ENCODE results near the gene TCEAL5.
A peak's percentile ranks its signal among the peaks of the same experiment; 100 is the strongest.
"Not testable (repeated sequence)": the region's sequence is repeated elsewhere in the genome, so short reads cannot be mapped to it uniquely, and the experiment has no call there.

TCEAL5 gene

GRCh38 chrX:103276581-103277002 lies at the start of gene TCEAL5:
TCEAL5 (minus strand) TSS chrX:103276750; CDS start chrX:103274563, 2,187 bp downstream.
- DNase-seq = no peak

GRCh38 chrX:103311399-103311780 lies 34.8 kb upstream of the TCEAL5 start:
- DNase-seq = no peak

GRCh38 chrX:103310555-103311398 lies 34.2 kb upstream of the TCEAL5 start, which contains the start of gene BEX2:
BEX2 (minus strand) TSS chrX:103310990; CDS start chrX:103309976, 1,014 bp downstream.
- peak; percentile 80 for DNase-seq

- DNase-seq = no peak
Observed at GRCh38 chrX:103309860-103310554, 33.5 kb upstream of the TCEAL5 start.

- not testable (repeated sequence) for DNase-seq
Observed at GRCh38 chrX:103305666-103306065, 29.1 kb upstream of the TCEAL5 start.

- DNase-seq = no peak
Observed at GRCh38 chrX:103304705-103305104, 28.2 kb upstream of the TCEAL5 start.

GRCh38 chrX:103293118-103293517 lies 16.6 kb upstream of the TCEAL5 start:
- DNase-seq = no peak

- no peak for DNase-seq
Observed at GRCh38 chrX:103279624-103280023, 3.1 kb upstream of the TCEAL5 start.

- no peak for DNase-seq
Observed at GRCh38 chrX:103275947-103276567, 493 bp downstream of the TCEAL5 start.

- no peak for DNase-seq
Observed at GRCh38 chrX:103274284-103274683, 2.3 kb downstream of the TCEAL5 start.

- DNase-seq = no peak
Observed at GRCh38 chrX:103258275-103258674, 18.3 kb downstream of the TCEAL5 start.

- DNase-seq = no peak
Observed at GRCh38 chrX:103256651-103257050, 19.9 kb downstream of the TCEAL5 start.

GRCh38 chrX:103254921-103255493 lies 21.5 kb downstream of the TCEAL5 start, which contains the start of gene TCEAL8:
TCEAL8 (minus strand) TSS chrX:103255155; CDS start chrX:103253979, 1,176 bp downstream.
- DNase-seq = peak; percentile 68

- DNase-seq = peak; percentile 66
Observed at GRCh38 chrX:103254171-103254824, 22.3 kb downstream of the TCEAL5 start.

- DNase-seq = no peak
Observed at GRCh38 chrX:103253608-103254007, 22.9 kb downstream of the TCEAL5 start.

GRCh38 chrX:103250977-103251376 lies 25.6 kb downstream of the TCEAL5 start:
- no peak for DNase-seq

GRCh38 chrX:103249805-103250204 lies 26.7 kb downstream of the TCEAL5 start:
- no peak for DNase-seq

GRCh38 chrX:103248553-103248952 lies 28.0 kb downstream of the TCEAL5 start:
- peak; percentile 4 for DNase-seq

GRCh38 chrX:103240155-103240554 lies 36.4 kb downstream of the TCEAL5 start:
- DNase-seq = no peak

- no peak for DNase-seq
Observed at GRCh38 chrX:103236296-103236695, 40.3 kb downstream of the TCEAL5 start.

GRCh38 chrX:103235608-103236007 lies 40.9 kb downstream of the TCEAL5 start:
- not testable (repeated sequence) for DNase-seq

- DNase-seq = no peak
Observed at GRCh38 chrX:103234869-103235268, 41.7 kb downstream of the TCEAL5 start.

Data from activated CD4-positive, alpha-beta T cell treated with anti-CD3 and anti-CD28 coated beads, Interleukin-10, Interleukin-2, amounts not matched to agents 100 ng/mL and 50 ng/mL, durations not matched to agents 16 hours and 8 hours (primary cell).